PC-3 (cell line): ENCODE results near the gene BTF3. TPM values are rescaled to one million over a fixed set of nuclear protein-coding genes. Genes with fewer than 3 reads are reported as not detected.

Experiments used
- ATAC-seq: fragments of 200-7000 bp; cut with Tn5 transposase; 2 replicates; pipeline ENCODE4 v1.9.1; 2020; ENCODE audit warnings: mild to moderate bottlenecking, moderate library complexity
- BruUV-seq: library from RNA; stranded (reverse); fragments of 400-500 nt; replicated peaks from 2 replicates; lab custom pipeline; 2021; lab: Mats Ljungman, UMichigan
- CTCF ChIA-PET: fragments of 300-600 bp; sonication (Branson Sonifier 250); formaldehyde crosslinking; loops from one replicate; lab custom pipeline; 2022; ENCODE audit warnings: antibody characterized with exemption; lab: Charles Lee
- POLR2A ChIA-PET: fragments of 300-600 bp; sonication (Branson Sonifier 250); formaldehyde crosslinking; loops from one replicate; lab custom pipeline; 2022; ENCODE audit warnings: antibody characterized with exemption; ENCODE audit not compliant: unreplicated experiment; lab: Charles Lee
- DNase-seq: peaks from one replicate; pipeline ENCODE4 v3.0.0-alpha.2; 2015
- H2AFZ ChIP-seq: fragments of 300-600 bp; sonication (generic); 2 replicates; pipeline ENCODE4 v1.6.0; 2016; ENCODE audit warnings: antibody characterized with exemption, low read length
- H3F3A ChIP-seq: fragments of 300-600 bp; sonication (generic); one replicate; pipeline ENCODE4 v1.6.0; 2017; ENCODE audit warnings: antibody characterized with exemption, low read length, control low read depth, mild to moderate bottlenecking; ENCODE audit not compliant: unreplicated experiment
- H3K27ac ChIP-seq: fragments of 300-600 bp; sonication (generic); 2 replicates; pipeline ENCODE4 v1.5.1; 2016; ENCODE audit warnings: mild to moderate bottlenecking, low read length
- H3K27me3 ChIP-seq: fragments of 300-600 bp; sonication (generic); 2 replicates; pipeline ENCODE4 v1.6.1; 2016; ENCODE audit warnings: low read length, mixed read lengths
- H3K36me3 ChIP-seq: fragments of 300-600 bp; sonication (generic); 2 replicates; pipeline ENCODE4 v1.6.1; 2016; ENCODE audit warnings: low read depth, mixed run types, low read length, mixed read lengths
- H3K4me1 ChIP-seq: fragments of 300-600 bp; sonication (generic); 2 replicates; pipeline ENCODE4 v1.5.1; 2016; ENCODE audit warnings: low read length; ENCODE audit not compliant: insufficient read depth
- H3K4me2 ChIP-seq: fragments of 300-600 bp; sonication (generic); 2 replicates; pipeline ENCODE4 v1.6.0; 2016; ENCODE audit warnings: low read length
- H3K4me3 ChIP-seq: fragments of 300-600 bp; sonication (generic); 2 replicates; pipeline ENCODE4 v1.5.1; 2016; ENCODE audit warnings: mild to moderate bottlenecking, low read length, mixed read lengths
- H3K79me2 ChIP-seq: fragments of 300-600 bp; sonication (generic); 2 replicates; pipeline ENCODE4 v1.6.1; 2017; ENCODE audit warnings: low read length, mixed read lengths
- H3K9ac ChIP-seq: fragments of 300-600 bp; sonication (generic); 2 replicates; pipeline ENCODE4 v1.6.0; 2016; ENCODE audit warnings: mild to moderate bottlenecking, low read length
- H3K9me2 ChIP-seq: fragments of 300-600 bp; sonication (generic); replicated peaks from 2 replicates; pipeline ENCODE4 v1.6.1; 2016; ENCODE audit warnings: mixed run types, low read length, mixed read lengths
- H3K9me3 ChIP-seq: fragments of 300-600 bp; sonication (generic); 2 replicates; pipeline ENCODE4 v1.6.1; 2016; ENCODE audit warnings: low read length, mixed read lengths
- H4K20me1 ChIP-seq: fragments of 300-600 bp; sonication (generic); 2 replicates; pipeline ENCODE4 v1.6.1; 2016; ENCODE audit warnings: low read length, mixed read lengths
- CTCF ChIP-seq: fragments of 300-600 bp; sonication (generic); conservative IDR thresholded peaks from 2 replicates; pipeline ENCODE4 v1.5.1; 2017; ENCODE audit warnings: antibody characterized with exemption, low read depth, mild to moderate bottlenecking, low read length
- EZH2 ChIP-seq: fragments of 300-600 bp; sonication (generic); IDR thresholded peaks from one replicate; pipeline ENCODE4 v1.6.1; 2017; ENCODE audit warnings: antibody characterized with exemption, mild to moderate bottlenecking, low read length; ENCODE audit not compliant: unreplicated experiment
- EZH2phosphoT487 ChIP-seq: fragments of 300-600 bp; sonication (generic); IDR thresholded peaks from 2 replicates; pipeline ENCODE4 v1.6.1; 2018; ENCODE audit warnings: mild to moderate bottlenecking, antibody characterized with exemption, low read length, borderline replicate concordance
- intact Hi-C: fragments of 100-400 bp; cut with micrococcal nuclease; formaldehyde crosslinking; loops from 2 replicates; pipeline ENCODE4 v1.9.0; 2023
- total RNA-seq: library from RNA; depleted of rRNA; stranded (reverse); fragments of >200 nt; gene quantifications from 2 replicates; pipeline ENCODE4 v1.2.3, GENCODE V29; 2014

BTF3 gene
- total RNA-seq, 1 experiment from 2014 or later = 291 TPM

GRCh38 chr5:73525606-73526203 is 27.5 kb downstream of the BTF3 start:
- BruUV-seq = no TSS peak
- POLR2A ChIA-PET = no interaction called here
- DNase-seq = no peak
- Histone ChIP-seq H3F3A (no peaks in the 10 kb centered on the region), H3K4me3 (no peak overlapping the region), H3K79me2 (no peaks in the 10 kb centered on the region), H3K36me3 (no peaks in the 10 kb centered on the region), H3K27ac (no peak overlapping the region), H3K4me2 (no peak overlapping the region), H3K9me3 (no peaks in the 10 kb centered on the region), H3K4me1 (no peaks in the 10 kb centered on the region), H3K9ac (no peak overlapping the region), H2AFZ (no peak overlapping the region), H3K27me3 (no peaks in the 10 kb centered on the region), H3K9me2 (no peaks in the 10 kb centered on the region), H4K20me1 (no peaks in the 10 kb centered on the region)
- CTCF ChIA-PET = no interaction called here
- ATAC-seq = no peak
- intact Hi-C loops = no loop called here
- TF ChIP-seq EZH2 = no peak
- no peak for TF ChIP-seq EZH2phosphoT487
- TF ChIP-seq CTCF = no peak

GRCh38 chr5:73528248-73528647 is 30.0 kb downstream of the BTF3 start:
- Histone ChIP-seq H3K36me3 (no peaks in the 10 kb centered on the region), H3K9me3 (no peaks in the 10 kb centered on the region), H3K4me3 (no peak overlapping the region), H2AFZ (no peak overlapping the region), H3F3A (no peaks in the 10 kb centered on the region), H4K20me1 (no peaks in the 10 kb centered on the region), H3K27me3 (no peaks in the 10 kb centered on the region), H3K79me2 (no peaks in the 10 kb centered on the region), H3K4me2 (no peak overlapping the region), H3K4me1 (no peaks in the 10 kb centered on the region), H3K9me2 (no peaks in the 10 kb centered on the region), H3K9ac (no peak overlapping the region), H3K27ac (no peak overlapping the region)
- TF ChIP-seq EZH2phosphoT487 (no peak), CTCF (no peak), EZH2 (no peak)
- DNase-seq (no peak), ATAC-seq (no peak)
- POLR2A ChIA-PET = no interaction called here
- intact Hi-C loops = no loop called here
- BruUV-seq = no TSS peak
- CTCF ChIA-PET = no interaction called here

DNA sequence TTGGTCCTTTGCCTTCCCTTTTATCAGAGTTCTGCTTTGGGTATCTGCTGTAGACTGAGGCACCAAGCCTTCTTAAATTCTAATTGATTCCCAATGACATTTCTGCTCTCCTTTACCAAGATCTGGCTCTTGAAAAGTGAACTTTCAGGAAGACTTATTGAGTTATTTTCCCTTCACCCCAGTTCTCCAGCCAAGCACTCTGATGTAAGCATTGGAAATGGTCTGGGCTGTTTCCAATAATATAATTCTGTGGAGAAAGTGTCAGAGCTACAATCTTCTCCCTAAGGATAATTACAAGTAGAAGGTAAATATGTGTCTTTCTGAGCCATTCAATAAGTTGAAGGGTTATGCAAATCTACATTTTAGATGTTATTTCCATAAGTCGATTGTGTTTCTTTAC is 30.8 kb downstream of the BTF3 start:
- no peak for DNase-seq
- intact Hi-C loops = no loop called here

More for the DNA sequence above, 30.8 kb downstream of the BTF3 start:
- Histone ChIP-seq H3K4me3 (no peak overlapping the region), H3K27ac (no peak overlapping the region), H3K4me1 (no peaks in the 10 kb centered on the region), H3K79me2 (no peaks in the 10 kb centered on the region), H3K9me2 (no peaks in the 10 kb centered on the region), H3K27me3 (no peaks in the 10 kb centered on the region), H4K20me1 (no peaks in the 10 kb centered on the region), H3F3A (no peaks in the 10 kb centered on the region), H3K4me2 (no peak overlapping the region), H3K9ac (no peak overlapping the region), H3K9me3 (no peaks in the 10 kb centered on the region), H2AFZ (no peak overlapping the region), H3K36me3 (no peaks in the 10 kb centered on the region)
- CTCF ChIA-PET = no interaction called here
- TF ChIP-seq EZH2 = no peak
- no peak for TF ChIP-seq EZH2phosphoT487
- no peak for TF ChIP-seq CTCF
- POLR2A ChIA-PET = no interaction called here
- no peak for ATAC-seq
- no TSS peak for BruUV-seq
